Smooth muscle cell (in vitro differentiated cells): Measurements from ENCODE around the gene DOLPP1. TPM values are rescaled to one million over a fixed set of nuclear protein-coding genes. Genes with fewer than 3 reads are reported as not detected.
"Not testable (repeated sequence)": the region's sequence is repeated elsewhere in the genome, so short reads cannot be mapped to it uniquely, and the experiment has no call there.

Experiments
- DNase-seq: peaks from one replicate; lab custom pipeline; 2025; ENCODE audit not compliant: unreplicated experiment; lab: John Stamatoyannopoulos, UW
- H2AFZ ChIP-seq: fragments of 200-600 bp; sonication (generic); 2 replicates; pipeline ENCODE4 v1.6.0; 2016; ENCODE audit warnings: antibody characterized with exemption, low read depth, mild to moderate bottlenecking
- H3F3A ChIP-seq: fragments of 200-600 bp; sonication (generic); 2 replicates; pipeline ENCODE4 v1.6.0; 2017; ENCODE audit warnings: antibody characterized with exemption, low read depth
- H3K27ac ChIP-seq: fragments of 200-600 bp; sonication (generic); 2 replicates; pipeline ENCODE4 v1.5.1; 2016; ENCODE audit warnings: low read depth, mild to moderate bottlenecking
- H3K27me3 ChIP-seq: fragments of 200-600 bp; sonication (generic); 2 replicates; pipeline ENCODE4 v1.6.1; 2016; ENCODE audit warnings: low read depth, mild to moderate bottlenecking
- H3K36me3 ChIP-seq: fragments of 200-600 bp; sonication (generic); 2 replicates; pipeline ENCODE4 v1.5.1; 2016; ENCODE audit warnings: low read depth
- H3K4me1 ChIP-seq: fragments of 200-600 bp; sonication (generic); 2 replicates; pipeline ENCODE4 v1.5.1; 2016; ENCODE audit warnings: low read depth
- H3K4me2 ChIP-seq: fragments of 200-600 bp; sonication (generic); 2 replicates; pipeline ENCODE4 v1.6.0; 2016; ENCODE audit warnings: mild to moderate bottlenecking
- H3K4me3 ChIP-seq: fragments of 200-600 bp; sonication (generic); 2 replicates; pipeline ENCODE4 v1.5.1; 2016; ENCODE audit warnings: mild to moderate bottlenecking
- H3K79me2 ChIP-seq: fragments of 200-600 bp; sonication (generic); 2 replicates; pipeline ENCODE4 v1.6.0; 2016; ENCODE audit warnings: low read depth, mild to moderate bottlenecking
- H3K9ac ChIP-seq: fragments of 200-600 bp; sonication (generic); 2 replicates; pipeline ENCODE4 v1.6.0; 2016; ENCODE audit warnings: low read depth
- H3K9me3 ChIP-seq: fragments of 200-600 bp; sonication (generic); replicated peaks from 2 replicates; pipeline ENCODE4 v1.5.1; 2016; ENCODE audit warnings: low read depth
- H4K20me1 ChIP-seq: fragments of 200-600 bp; sonication (generic); 2 replicates; pipeline ENCODE4 v1.6.0; 2016; ENCODE audit warnings: low read depth
- WGBS: methylation state at CpG from one replicate; pipeline ENCODE4 v1.1.7; 2016; ENCODE audit warnings: low lambda C conversion rate; 5-methylcytosine and 5-hydroxymethylcytosine counted together
- polyA plus RNA-seq: library from polyadenylated mRNA; unstranded; fragments of >200 nt; fragmentation: Nextera tagmentation; extraction: Ambion mirVana; gene quantifications from 2 replicates; pipeline ENCODE4 v1.2.1, GENCODE V29; 2016
- total RNA-seq: library from RNA; depleted of rRNA; stranded (reverse); fragments of >200 nt; gene quantifications from 2 replicates; pipeline ENCODE4 v1.2.3, GENCODE V29; 2014
- TF ChIP-seq, protein P1 (sequence below): fragments of 200-600 bp; sonication (generic); IDR thresholded peaks from 2 replicates; pipeline ENCODE4 v1.5.1; 2017; ENCODE audit warnings: borderline replicate concordance, mild to moderate bottlenecking, antibody characterized with exemption; ENCODE audit not compliant: insufficient read depth, poor library complexity, severe bottlenecking

The DOLPP1 gene
- total and polyA plus RNA-seq, 2 experiments from 2014 or later: 14.4 to 17.8 TPM

DNA sequence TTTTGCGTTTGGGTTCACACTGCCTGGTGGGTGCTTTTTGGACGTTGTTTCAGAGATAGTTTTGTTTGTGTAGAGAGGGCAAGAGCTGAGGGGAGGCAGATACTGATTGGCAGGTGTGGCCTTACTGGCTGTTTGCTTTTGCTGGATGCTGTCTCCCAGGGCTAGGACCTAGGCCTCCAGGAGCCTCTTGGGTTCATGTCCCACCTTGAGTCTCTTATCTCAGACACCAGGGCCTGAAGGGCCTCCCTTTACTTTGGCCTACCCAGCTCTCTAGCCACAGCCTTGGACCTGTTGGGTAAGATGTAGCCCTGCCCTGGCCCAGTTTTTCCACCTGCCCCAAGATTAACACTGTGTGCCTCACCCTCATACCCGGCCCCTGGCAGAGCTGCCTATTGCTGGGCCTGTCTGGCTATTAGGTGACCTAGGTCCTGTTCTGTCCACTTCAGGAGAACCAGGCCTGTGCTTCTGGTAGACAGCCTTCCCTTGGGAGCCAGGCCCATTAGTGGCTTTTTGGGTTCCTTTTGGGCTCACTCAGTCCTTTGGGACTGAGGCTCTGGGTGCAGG, 43.7 kb downstream of the DOLPP1 start:
- Histone ChIP-seq H3K9me3 (no peaks in the 10 kb centered on the region), H3K4me1 (peaks cover 20% of the 10 kb centered on the region), H3K4me3 (no peak overlapping the region), H4K20me1 (peaks cover 15% of the 10 kb centered on the region), H3K36me3 (no peaks in the 10 kb centered on the region), H3K27ac (no peak overlapping the region), H2AFZ (no peak overlapping the region), H3K4me2 (no peak overlapping the region), H3F3A (no peaks in the 10 kb centered on the region), H3K27me3 (no peaks in the 10 kb centered on the region), H3K79me2 (no peaks in the 10 kb centered on the region), H3K9ac (no peak overlapping the region)
- WGBS: 94% methylated on average over 3 of the region's 3 CpGs
- TF ChIP-seq, protein P1, sequence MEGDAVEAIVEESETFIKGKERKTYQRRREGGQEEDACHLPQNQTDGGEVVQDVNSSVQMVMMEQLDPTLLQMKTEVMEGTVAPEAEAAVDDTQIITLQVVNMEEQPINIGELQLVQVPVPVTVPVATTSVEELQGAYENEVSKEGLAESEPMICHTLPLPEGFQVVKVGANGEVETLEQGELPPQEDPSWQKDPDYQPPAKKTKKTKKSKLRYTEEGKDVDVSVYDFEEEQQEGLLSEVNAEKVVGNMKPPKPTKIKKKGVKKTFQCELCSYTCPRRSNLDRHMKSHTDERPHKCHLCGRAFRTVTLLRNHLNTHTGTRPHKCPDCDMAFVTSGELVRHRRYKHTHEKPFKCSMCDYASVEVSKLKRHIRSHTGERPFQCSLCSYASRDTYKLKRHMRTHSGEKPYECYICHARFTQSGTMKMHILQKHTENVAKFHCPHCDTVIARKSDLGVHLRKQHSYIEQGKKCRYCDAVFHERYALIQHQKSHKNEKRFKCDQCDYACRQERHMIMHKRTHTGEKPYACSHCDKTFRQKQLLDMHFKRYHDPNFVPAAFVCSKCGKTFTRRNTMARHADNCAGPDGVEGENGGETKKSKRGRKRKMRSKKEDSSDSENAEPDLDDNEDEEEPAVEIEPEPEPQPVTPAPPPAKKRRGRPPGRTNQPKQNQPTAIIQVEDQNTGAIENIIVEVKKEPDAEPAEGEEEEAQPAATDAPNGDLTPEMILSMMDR: no peak
- no peak for DNase-seq

DNA sequence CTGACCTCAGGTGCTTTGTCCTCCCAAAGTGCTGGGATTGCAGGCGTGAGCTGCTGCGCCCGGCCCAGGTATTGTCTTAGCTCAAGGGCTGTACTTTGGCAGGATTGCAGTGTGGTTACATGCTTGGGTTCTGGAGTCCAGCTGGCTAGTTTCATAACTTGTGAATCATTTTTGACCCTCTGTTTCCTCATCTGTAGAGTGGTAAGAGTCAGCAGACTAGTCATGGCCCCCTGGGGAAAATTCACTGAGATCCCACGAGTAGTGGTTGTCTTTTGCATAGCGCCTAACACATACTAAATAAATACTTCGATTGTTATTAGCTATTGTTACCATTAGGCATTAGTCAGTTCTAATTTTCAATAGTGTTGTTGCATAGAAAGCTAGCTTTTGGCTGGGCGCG, 44.6 kb downstream of the DOLPP1 start:
- TF ChIP-seq, protein P1: no peak
- Histone ChIP-seq H3K79me2 (no peaks in the 10 kb centered on the region), H3K4me3 (no peak overlapping the region), H3K27me3 (no peaks in the 10 kb centered on the region), H4K20me1 (peaks cover 13% of the 10 kb centered on the region), H3F3A (no peaks in the 10 kb centered on the region), H3K9ac (no peak overlapping the region), H3K9me3 (no peaks in the 10 kb centered on the region), H3K4me2 (no peak overlapping the region), H2AFZ (no peak overlapping the region), H3K27ac (no peak overlapping the region), H3K4me1 (peaks cover 20% of the 10 kb centered on the region), H3K36me3 (no peaks in the 10 kb centered on the region)
- WGBS: 96% methylated on average over 8 of the region's 8 CpGs
- no peak for DNase-seq

DNA sequence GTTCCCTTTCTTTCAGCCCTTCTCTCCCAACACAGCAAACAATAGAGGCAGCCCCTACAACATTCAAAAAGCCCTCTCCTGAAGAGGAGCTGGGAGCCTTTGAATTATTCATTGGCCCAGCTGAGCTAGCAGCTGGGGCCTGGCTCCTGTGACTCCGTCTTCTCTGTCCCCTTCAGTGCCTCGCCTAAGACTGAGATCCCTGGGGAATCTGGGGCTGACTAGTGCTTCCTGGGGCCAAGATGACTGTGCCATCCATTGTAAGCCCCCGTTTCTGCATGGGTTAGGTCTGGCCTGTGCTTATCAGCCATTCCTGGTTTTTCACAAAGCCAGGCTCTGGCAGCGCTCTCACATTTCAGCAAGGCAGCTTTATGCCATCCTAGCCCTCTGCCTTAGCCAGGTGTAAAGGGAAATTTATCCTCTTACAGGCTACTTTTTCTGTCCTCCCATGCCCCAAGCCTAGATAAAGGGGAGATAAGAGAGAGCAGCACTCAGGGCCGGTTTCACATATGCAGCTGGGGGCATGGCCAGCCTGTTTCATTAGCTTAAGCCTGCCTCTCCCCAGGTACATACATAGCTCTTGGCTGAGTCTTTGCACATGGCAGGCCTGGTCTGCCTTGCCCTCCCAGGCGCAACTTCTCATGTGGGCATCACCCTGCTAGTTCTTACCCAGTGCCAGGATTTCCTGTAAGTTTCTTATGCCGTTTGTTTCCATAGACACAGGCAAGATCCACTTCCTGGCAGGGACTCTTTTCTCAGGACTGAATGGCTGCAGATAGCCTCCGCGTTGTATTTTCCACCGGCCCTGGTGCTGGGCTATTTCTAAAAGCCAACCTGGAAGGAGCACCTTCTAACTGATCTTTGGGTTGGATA, 46.1 kb downstream of the DOLPP1 start:
- Histone ChIP-seq H3K4me3 (no peak overlapping the region), H3K36me3 (no peaks in the 10 kb centered on the region), H3K4me1 (peaks cover 20% of the 10 kb centered on the region), H3F3A (no peaks in the 10 kb centered on the region), H3K79me2 (no peaks in the 10 kb centered on the region), H3K27ac (no peak overlapping the region), H3K9me3 (no peaks in the 10 kb centered on the region), H2AFZ (no peak overlapping the region), H3K27me3 (no peaks in the 10 kb centered on the region), H3K9ac (no peak overlapping the region), H3K4me2 (no peak overlapping the region), H4K20me1 (peaks cover 4% of the 10 kb centered on the region)
- WGBS: 76% methylated on average over 10 of the region's 10 CpGs
- no peak for DNase-seq
- TF ChIP-seq, protein P1: no peak

DNA sequence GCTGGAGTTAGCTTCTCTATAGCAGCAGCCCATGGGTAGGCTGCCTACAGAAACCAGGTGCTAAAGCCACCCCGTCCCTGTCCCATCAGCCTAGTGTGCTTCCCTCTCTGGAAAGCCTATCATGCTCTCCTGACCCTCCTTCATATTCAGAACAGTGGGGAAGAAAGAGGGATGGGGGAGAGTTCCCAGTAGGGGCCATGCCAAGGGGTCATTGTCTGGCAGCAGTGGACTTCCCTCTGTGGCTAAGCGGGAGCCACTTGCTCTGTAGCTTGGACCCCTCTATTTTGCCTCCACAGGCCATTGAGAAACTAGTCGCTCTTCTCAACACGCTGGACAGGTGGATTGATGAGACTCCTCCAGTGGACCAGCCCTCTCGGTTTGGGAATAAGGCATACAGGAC, 47.8 kb downstream of the DOLPP1 start:
- H3K4me1 ChIP-seq: peaks cover 20% of the 10 kb centered on the region
- no peaks in the 10 kb centered on the region for H3K27me3 ChIP-seq
- DNase-seq: no peak
- no peaks in the 10 kb centered on the region for H3F3A ChIP-seq
- no peak overlapping the region for H3K27ac ChIP-seq
- peaks cover 4% of the 10 kb centered on the region for H4K20me1 ChIP-seq
- H3K4me2 ChIP-seq: no peak overlapping the region
- no peak overlapping the region for H3K9ac ChIP-seq
- peaks cover under 1% of the 10 kb centered on the region for H3K36me3 ChIP-seq
- no peak overlapping the region for H2AFZ ChIP-seq
- WGBS: 94% methylated on average over 5 of the region's 5 CpGs
- H3K79me2 ChIP-seq: no peaks in the 10 kb centered on the region
- TF ChIP-seq, protein P1: no peak
- H3K9me3 ChIP-seq: no peaks in the 10 kb centered on the region
- H3K4me3 ChIP-seq: no peak overlapping the region

DNA sequence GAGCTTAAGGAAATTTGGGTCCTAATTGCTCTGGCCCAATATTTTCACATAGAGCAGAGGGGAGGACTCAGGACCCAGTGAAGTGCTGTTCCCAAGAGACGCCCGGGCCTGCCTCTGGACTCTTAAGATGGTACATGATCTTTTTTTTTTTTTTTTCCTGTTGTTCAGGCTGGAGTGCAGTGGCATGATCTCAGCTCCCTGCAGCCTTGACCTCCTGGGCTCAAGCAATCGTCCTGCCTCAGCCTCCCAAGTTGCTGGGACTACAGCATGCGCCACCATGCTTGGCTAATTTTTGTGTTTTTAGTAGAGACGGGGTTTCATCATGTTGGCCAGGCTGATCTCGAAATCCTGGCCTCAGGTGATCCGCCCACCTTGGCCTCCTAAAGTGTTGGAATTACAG, 49.4 kb downstream of the DOLPP1 start:
- not testable (repeated sequence) for H3K9me3 ChIP-seq, H3K27me3 ChIP-seq, H3K79me2 ChIP-seq, H3K4me2 ChIP-seq, H2AFZ ChIP-seq, H3K36me3 ChIP-seq, H3K27ac ChIP-seq, H4K20me1 ChIP-seq, H3K9ac ChIP-seq, H3K4me3 ChIP-seq, H3F3A ChIP-seq, DNase-seq
- peaks cover 20% of the 10 kb centered on the region for H3K4me1 ChIP-seq
- 97% methylated on average over 7 of the region's 7 CpGs for WGBS
